Measurements from ENCODE around the gene CD80. TPM values are rescaled to one million over a fixed set of nuclear protein-coding genes. Genes with fewer than 3 reads are reported as not detected.
A peak's percentile ranks its signal among the peaks of the same experiment; 100 is the strongest.

The CD80 gene
- total RNA-seq, 1 donor from 2014 or later: not detected

- peaks cover 93% of the 10 kb centered on the region for H3K36me3 ChIP-seq
- H3K4me3 ChIP-seq: no peak overlapping the region
- intact Hi-C loops (cut with micrococcal nuclease): no loop called here
- H3K27ac ChIP-seq (replicated peaks): no peak overlapping the region
- DNase-seq: no peak
- H3K27me3 ChIP-seq (ENCODE audit: low read depth): no peaks in the 10 kb centered on the region
- TF ChIP-seq CTCF (IDR thresholded peaks at IDR 0.05; ENCODE audit: borderline replicate concordance): no peak
- H3K9me3 ChIP-seq (replicated peaks): no peaks in the 10 kb centered on the region
- H3K4me1 ChIP-seq: peaks cover 24% of the 10 kb centered on the region
Measured at GRCh38 chr3:119507404-119507803, 52.0 kb downstream of the CD80 start.

GRCh38 chr3:119506631-119507030, 52.8 kb downstream of the CD80 start:
- H3K9me3 ChIP-seq (replicated peaks): no peaks in the 10 kb centered on the region
- no peak overlapping the region for H3K4me3 ChIP-seq
- no peak for DNase-seq
- H3K36me3 ChIP-seq: peaks cover 90% of the 10 kb centered on the region
- peak overlapping the region; percentile 14 for H3K27ac ChIP-seq (replicated peaks)
- no peak for TF ChIP-seq CTCF (IDR thresholded peaks at IDR 0.05; ENCODE audit: borderline replicate concordance)
- H3K27me3 ChIP-seq (ENCODE audit: low read depth): no peaks in the 10 kb centered on the region
- intact Hi-C loops (cut with micrococcal nuclease): no loop called here
- peaks cover 28% of the 10 kb centered on the region for H3K4me1 ChIP-seq

GRCh38 chr3:119500901-119501300, 58.5 kb downstream of the CD80 start:
- no peak for DNase-seq
- intact Hi-C loops (cut with micrococcal nuclease): no loop called here
- Histone ChIP-seq H3K9me3 (replicated peaks) (no peaks in the 10 kb centered on the region), H3K4me3 (peak overlapping the region; percentile 93), H3K4me1 (peaks cover 51% of the 10 kb centered on the region), H3K27ac (replicated peaks) (peak overlapping the region; percentile 98), H3K27me3 (ENCODE audit: low read depth) (no peaks in the 10 kb centered on the region), H3K36me3 (peaks cover 37% of the 10 kb centered on the region)
- TF ChIP-seq CTCF (IDR thresholded peaks at IDR 0.05; ENCODE audit: borderline replicate concordance): no peak

- H3K27me3 ChIP-seq (ENCODE audit: low read depth): no peaks in the 10 kb centered on the region
- peak overlapping the region; percentile 93 for H3K4me3 ChIP-seq
- intact Hi-C loops (cut with micrococcal nuclease): no loop called here
- no peaks in the 10 kb centered on the region for H3K9me3 ChIP-seq (replicated peaks)
- peaks cover 30% of the 10 kb centered on the region for H3K36me3 ChIP-seq
- H3K27ac ChIP-seq (replicated peaks): peak overlapping the region; percentile 98
- no peak for TF ChIP-seq CTCF (IDR thresholded peaks at IDR 0.05; ENCODE audit: borderline replicate concordance)
- no peak for DNase-seq
- peaks cover 51% of the 10 kb centered on the region for H3K4me1 ChIP-seq
Measured at GRCh38 chr3:119500265-119500664, 59.1 kb downstream of the CD80 start.

- Histone ChIP-seq H3K27me3 (ENCODE audit: low read depth) (no peaks in the 10 kb centered on the region), H3K27ac (replicated peaks) (peak within 1 kb of the TSS; percentile 98), H3K36me3 (peaks cover 12% of the 10 kb centered on the region), H3K4me1 (peaks cover 51% of the 10 kb centered on the region), H3K9me3 (replicated peaks) (no peaks in the 10 kb centered on the region), H3K4me3 (peak within 1 kb of the TSS; percentile 93)
- intact Hi-C loops (cut with micrococcal nuclease): no loop called here
- peak; percentile 97 for DNase-seq
- TF ChIP-seq CTCF (IDR thresholded peaks at IDR 0.05; ENCODE audit: borderline replicate concordance): no peak
Measured at GRCh38 chr3:119498186-119499011, 61.0 kb downstream of the CD80 start, which contains the start of gene TIMMDC1. Gene TIMMDC1 (plus strand): TSS chr3:119498547. CDS start chr3:119498734, 187 bp downstream.

Measured in left ventricle myocardium inferior (tissue), 1 donor.